ENCODE measurements around the gene PPFIA3.
"Not testable (repeated sequence)": the region's sequence is repeated elsewhere in the genome, so short reads cannot be mapped to it uniquely, and the experiment has no call there.

The PPFIA3 gene

DNA sequence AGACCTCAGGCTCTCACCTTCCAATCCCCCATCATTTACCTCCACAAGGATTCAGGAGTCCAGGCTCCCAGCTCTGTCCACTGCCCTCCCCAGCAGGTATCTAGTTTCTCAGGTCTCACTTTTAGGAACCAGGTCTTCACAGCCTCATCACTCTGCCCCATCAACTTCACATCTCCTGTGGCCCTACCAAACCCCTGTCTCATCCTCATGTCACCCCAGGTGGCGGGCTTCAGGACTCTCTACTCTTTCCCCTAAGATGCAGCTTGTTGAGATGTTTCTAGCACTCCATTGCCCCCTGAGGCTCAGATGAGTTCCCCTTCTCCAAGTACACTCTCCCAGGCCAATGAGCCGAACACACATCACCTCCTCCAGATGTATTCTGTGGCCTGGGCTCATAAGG is 1.5 kb downstream of the PPFIA3 start:
- CTCF ChIA-PET: interaction anchor here (1.8 kb wide), 1 partner anchor 23 kb away, joined by 5 read pairs; no protein-coding TSS in a partner anchor
- TF ChIP-seq, protein P1, sequence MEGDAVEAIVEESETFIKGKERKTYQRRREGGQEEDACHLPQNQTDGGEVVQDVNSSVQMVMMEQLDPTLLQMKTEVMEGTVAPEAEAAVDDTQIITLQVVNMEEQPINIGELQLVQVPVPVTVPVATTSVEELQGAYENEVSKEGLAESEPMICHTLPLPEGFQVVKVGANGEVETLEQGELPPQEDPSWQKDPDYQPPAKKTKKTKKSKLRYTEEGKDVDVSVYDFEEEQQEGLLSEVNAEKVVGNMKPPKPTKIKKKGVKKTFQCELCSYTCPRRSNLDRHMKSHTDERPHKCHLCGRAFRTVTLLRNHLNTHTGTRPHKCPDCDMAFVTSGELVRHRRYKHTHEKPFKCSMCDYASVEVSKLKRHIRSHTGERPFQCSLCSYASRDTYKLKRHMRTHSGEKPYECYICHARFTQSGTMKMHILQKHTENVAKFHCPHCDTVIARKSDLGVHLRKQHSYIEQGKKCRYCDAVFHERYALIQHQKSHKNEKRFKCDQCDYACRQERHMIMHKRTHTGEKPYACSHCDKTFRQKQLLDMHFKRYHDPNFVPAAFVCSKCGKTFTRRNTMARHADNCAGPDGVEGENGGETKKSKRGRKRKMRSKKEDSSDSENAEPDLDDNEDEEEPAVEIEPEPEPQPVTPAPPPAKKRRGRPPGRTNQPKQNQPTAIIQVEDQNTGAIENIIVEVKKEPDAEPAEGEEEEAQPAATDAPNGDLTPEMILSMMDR (conservative IDR thresholded peaks at IDR 0.05; ENCODE audit: low read depth): no peak
- H3K27ac ChIP-seq: no peak overlapping the region
- DNase-seq (ENCODE audit: low spot score): no peak
- POLR2A ChIA-PET (ENCODE audit: low non-redundant PET): no interaction called here

DNA sequence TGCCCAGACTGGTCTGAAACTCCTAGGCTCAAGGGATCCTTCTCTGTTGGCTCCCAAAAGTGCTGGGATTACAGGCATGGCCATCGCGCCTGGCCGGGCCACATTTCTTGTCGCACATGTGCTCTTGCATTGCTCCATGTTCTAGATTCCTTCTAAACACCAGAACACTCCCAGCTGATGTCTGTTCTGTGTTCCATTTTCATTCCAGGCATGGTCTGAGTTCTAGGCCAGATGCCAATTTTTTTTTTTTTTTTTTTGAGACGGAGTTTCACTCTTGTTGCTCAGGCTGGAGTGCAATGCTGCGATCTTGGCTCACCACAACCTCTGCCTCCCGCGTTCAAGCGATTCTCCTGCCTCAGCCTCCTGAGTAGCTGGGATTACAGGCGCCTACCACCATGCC is 2.5 kb downstream of the PPFIA3 start:
- DNase-seq (ENCODE audit: low spot score); CTCF ChIA-PET; H3K27ac ChIP-seq: not testable (repeated sequence)
- POLR2A ChIA-PET (ENCODE audit: low non-redundant PET): interaction anchor here (0.6 kb wide), 1 partner anchor 44 kb away, joined by 3 read pairs; no protein-coding TSS in a partner anchor

DNA sequence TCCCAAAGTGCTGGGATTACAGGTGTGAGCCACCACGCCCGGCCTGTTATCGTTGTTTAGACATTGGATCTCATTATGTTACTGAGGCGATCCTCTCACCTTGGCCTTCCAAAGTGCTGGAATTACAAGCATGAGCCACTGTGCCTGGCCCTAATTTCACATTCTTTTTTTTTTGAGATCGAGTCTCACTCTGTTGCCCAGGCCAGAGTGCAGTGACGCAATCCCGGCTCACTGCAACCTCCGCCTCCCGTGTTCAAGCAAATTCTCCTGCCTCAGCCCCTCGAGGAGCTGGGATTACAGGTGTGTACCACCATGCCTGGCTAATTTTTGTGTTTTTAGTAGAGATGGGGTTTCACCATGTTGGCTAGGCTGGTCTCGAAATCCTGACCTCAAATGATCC is 3.9 kb downstream of the PPFIA3 start:
- H3K27ac ChIP-seq; POLR2A ChIA-PET (ENCODE audit: low non-redundant PET); CTCF ChIA-PET; DNase-seq (ENCODE audit: low spot score): not testable (repeated sequence)

DNA sequence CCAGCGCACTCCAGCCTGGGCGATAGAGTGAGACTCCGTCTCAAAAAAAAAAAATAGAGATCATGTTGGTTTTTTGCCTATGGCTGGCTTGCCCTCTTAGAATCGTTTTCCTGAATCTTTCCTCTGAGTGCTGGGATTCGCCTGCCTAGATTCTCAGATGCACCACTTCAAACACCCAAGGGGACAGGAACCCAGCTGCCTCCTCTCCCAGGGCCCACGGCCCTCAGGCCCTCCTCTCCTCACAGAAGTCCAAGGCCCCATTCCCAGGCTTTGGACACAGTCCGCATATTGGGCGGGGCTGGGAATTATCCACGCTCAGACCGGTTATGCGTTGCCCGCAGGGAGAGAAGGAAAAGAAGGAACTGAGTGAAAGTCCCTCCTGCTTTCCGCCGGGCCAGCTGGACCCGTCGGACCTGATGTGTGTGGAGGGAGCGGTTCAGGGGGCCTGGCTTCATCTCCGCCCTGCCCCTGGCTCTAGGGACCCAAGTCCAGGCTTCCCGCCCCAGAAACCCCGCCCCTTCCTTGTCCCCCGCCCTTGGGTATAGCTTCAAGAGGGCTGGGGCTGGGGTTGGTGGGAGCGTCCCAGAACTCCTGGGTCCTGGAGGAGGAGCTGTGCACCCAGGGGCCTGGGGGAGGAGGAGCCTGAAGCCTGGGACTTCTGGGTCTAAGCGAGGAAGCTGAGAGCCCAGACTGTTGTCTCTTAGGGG is 5.8 kb downstream of the PPFIA3 start:
- ChIA-PET POLR2A (ENCODE audit: low non-redundant PET) (no interaction called here), CTCF (interaction anchor here (0.8 kb wide), 1 partner anchor 11 kb away, joined by 3 read pairs; the partner anchor contains the start of gene LIN7B)
- TF ChIP-seq, protein P1 (conservative IDR thresholded peaks at IDR 0.05; ENCODE audit: low read depth): no peak
- no peak for DNase-seq (ENCODE audit: low spot score)
- H3K27ac ChIP-seq: no peak overlapping the region

DNA sequence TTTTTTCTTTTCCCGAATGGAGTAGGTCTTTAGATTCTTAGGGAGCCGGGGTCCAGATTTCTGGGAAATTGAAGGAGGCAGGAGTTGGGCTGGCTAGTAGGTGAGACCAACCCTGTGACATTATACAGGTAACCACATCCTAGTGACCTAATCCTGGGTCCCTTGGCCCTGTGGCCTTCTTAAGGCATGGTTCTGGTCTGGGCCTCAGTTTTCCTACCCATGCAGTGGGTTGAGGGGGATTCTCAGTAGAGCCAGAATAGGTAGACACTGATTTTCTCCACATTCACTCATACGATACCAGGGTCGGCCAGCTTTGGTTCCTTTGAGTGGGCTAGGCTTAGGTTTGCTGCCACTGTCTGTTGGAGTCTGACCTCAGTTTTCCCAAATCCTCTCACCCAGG is 7.2 kb downstream of the PPFIA3 start:
- H3K27ac ChIP-seq: no peak overlapping the region
- ChIA-PET POLR2A (ENCODE audit: low non-redundant PET) (interaction anchor here (0.7 kb wide), 1 partner anchor 23 kb away, joined by 8 read pairs; no protein-coding TSS in a partner anchor), CTCF (interaction anchor here (0.6 kb wide), 1 partner anchor 465 kb away, joined by 7 read pairs; no protein-coding TSS in a partner anchor)

DNA sequence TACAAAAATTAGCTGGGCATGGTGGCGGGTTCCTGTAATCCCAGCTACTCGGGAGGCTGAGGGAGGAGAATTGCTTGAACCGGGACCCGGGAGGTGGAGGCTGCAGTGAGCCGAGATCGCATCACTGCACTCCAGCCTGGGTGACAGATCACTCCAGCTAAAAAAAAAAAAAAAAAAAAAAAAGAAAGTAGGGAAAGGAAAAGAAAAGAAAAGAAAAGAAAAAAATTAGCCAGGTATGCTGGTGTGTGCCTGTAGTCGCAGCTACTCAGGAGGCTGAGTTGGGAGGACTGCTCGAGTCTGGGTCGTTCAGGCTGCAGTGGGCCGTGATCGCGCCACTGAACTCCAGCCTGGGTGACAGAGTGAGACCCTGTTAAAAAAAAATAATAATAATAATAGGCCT is 7.9 kb downstream of the PPFIA3 start:
- POLR2A ChIA-PET (ENCODE audit: low non-redundant PET): interaction anchor here (0.7 kb wide), 1 partner anchor 22 kb away, joined by 8 read pairs; no protein-coding TSS in a partner anchor
- CTCF ChIA-PET: interaction anchor here (0.6 kb wide), 2 partner anchors 466 to 968 kb away, joined by 3 to 7 read pairs; no protein-coding TSS in a partner anchor
- H3K27ac ChIP-seq: peak overlapping the region; percentile 71
- not testable (repeated sequence) for DNase-seq (ENCODE audit: low spot score)

More for the DNA sequence above, 7.2 kb downstream of the PPFIA3 start:
- TF ChIP-seq, protein P1 (conservative IDR thresholded peaks at IDR 0.05; ENCODE audit: low read depth): no peak
- no peak for DNase-seq (ENCODE audit: low spot score)

DNA sequence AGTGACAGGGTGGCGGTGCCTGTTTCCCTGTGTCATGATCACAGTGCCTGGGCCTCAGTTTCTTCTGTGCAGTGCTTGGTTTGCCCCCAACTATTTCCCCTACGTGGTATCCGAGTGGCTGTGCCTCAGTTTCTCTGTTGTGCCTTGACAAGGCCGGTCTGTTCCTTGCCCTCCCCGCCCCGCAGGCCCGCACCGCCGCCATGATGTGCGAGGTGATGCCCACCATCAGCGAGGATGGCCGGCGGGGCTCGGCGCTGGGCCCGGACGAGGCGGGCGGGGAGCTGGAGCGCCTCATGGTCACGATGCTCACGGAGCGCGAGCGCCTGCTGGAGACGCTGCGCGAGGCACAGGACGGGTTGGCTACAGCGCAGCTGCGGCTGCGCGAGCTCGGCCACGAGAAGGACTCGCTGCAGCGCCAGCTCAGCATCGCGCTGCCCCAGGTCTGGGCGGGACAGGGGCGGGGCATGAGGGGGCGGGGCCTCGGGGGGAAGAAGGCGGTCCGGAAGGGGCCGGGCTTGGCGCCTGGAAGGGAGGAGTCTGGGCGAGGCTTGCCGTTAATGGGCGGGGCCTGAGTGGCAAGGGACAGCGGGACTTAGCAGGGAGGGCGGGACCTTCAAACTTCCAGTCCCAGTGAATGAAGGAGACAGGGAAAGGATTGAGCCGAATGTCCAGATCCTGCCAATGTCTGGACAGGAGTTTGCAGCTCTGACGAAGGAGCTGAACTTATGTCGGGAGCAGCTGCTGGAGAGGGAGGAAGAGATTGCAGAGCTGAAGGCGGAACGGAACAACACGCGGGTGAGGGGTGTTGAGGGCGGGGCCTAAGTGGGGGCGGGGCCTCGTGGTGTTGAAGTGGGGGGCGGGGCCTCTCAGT is 8.6 kb downstream of the PPFIA3 start:
- POLR2A ChIA-PET (ENCODE audit: low non-redundant PET): no interaction called here
- H3K27ac ChIP-seq: peak overlapping the region; percentile 71
- TF ChIP-seq, protein P1 (conservative IDR thresholded peaks at IDR 0.05; ENCODE audit: low read depth): no peak

More for the DNA sequence above, 8.6 kb downstream of the PPFIA3 start:
- CTCF ChIA-PET: interaction anchor here (0.5 to 0.6 kb wide), 2 partner anchors 350 to 968 kb away, joined by 3 read pairs; no protein-coding TSS in a partner anchor
- peak; percentile 97 for DNase-seq (ENCODE audit: low spot score)
